Heart left ventricle (tissue), 16 donors: ENCODE results near the gene SYTL2. TPM values are rescaled to one million over a fixed set of nuclear protein-coding genes. Genes with fewer than 3 reads are reported as not detected.
"Not testable (repeated sequence)": the region's sequence is repeated elsewhere in the genome, so short reads cannot be mapped to it uniquely, and the experiment has no call there.

Source experiments
- ATAC-seq, 4 donors: fragments of 200-7000 bp; cut with Tn5 transposase; one replicate each; pipeline ENCODE4 v1.9.1; 2020 to 2022; ENCODE audit warnings: moderate library complexity in 4 of 4, mild to moderate bottlenecking in 3 of 4, moderate number of reproducible peaks in 1 of 4
- DNase-seq, 5 donors: peaks; one replicate each; pipeline ENCODE4 v3.0.0-alpha.2; 2020
- H3K27ac ChIP-seq, 12 donors: fragments of 200-600 bp; sonication (generic) in 4 of 12; one replicate each; pipeline versions ENCODE4 v1.5.0 to v1.8.0; 2016 to 2022; ENCODE audit warnings: mild to moderate bottlenecking in 2 of 12
- H3K27me3 ChIP-seq, 9 donors: fragments of 200-600 bp; sonication (generic) in 2 of 9; one replicate each; pipeline versions ENCODE4 v1.5.1 to v1.8.0; 2016 to 2022; ENCODE audit warnings: mild to moderate bottlenecking in 3 of 9
- H3K36me3 ChIP-seq, 9 donors: fragments of 200-600 bp; sonication (generic) in 2 of 9; one replicate each; pipeline versions ENCODE4 v1.5.0 to v1.8.0; 2018 to 2022; ENCODE audit warnings: mild to moderate bottlenecking in 2 of 9
- H3K4me1 ChIP-seq, 12 donors: fragments of 200-600 bp; sonication (generic) in 4 of 12; one replicate each; pipeline versions ENCODE4 v1.5.0 to v1.8.0; 2016 to 2022; ENCODE audit warnings: mild to moderate bottlenecking in 3 of 12
- H3K4me3 ChIP-seq, 12 donors: fragments of 200-600 bp; sonication (generic) in 4 of 12; one replicate each; pipeline versions ENCODE4 v1.5.0 to v1.8.0; 2017 to 2022; ENCODE audit warnings: mild to moderate bottlenecking in 9 of 12, moderate library complexity in 4 of 12
- H3K9me3 ChIP-seq, 12 donors: fragments of 200-600 bp; sonication (generic) in 4 of 12; one replicate each; pipeline versions ENCODE4 v1.5.0 to v1.8.0; 2016 to 2022; ENCODE audit warnings: mild to moderate bottlenecking in 1 of 12
- CTCF ChIP-seq, 12 donors: fragments of 200-600 bp; sonication (generic) in 4 of 12; IDR thresholded peaks; one replicate each; pipeline versions ENCODE4 v1.5.0 to v1.8.0; 2018 to 2022; ENCODE audit warnings: antibody characterized with exemption in 12 of 12, mild to moderate bottlenecking in 5 of 12
- POLR2A ChIP-seq, 2 donors: fragments of 450-650 bp; IDR thresholded peaks; one replicate each; pipeline ENCODE4 v1.6.1; 2017; ENCODE audit warnings: antibody characterized with exemption in 2 of 2, mild to moderate bottlenecking in 2 of 2, moderate library complexity in 2 of 2
- WGBS, 4 donors: extraction: QIAGEN DNeasy Blood & Tissue Kit in 2 of 4; methylation state at CpG; one replicate each; pipeline versions ENCODE4 v1.1.5 to v1.1.7; 2013 to 2018; 5-methylcytosine and 5-hydroxymethylcytosine counted together
- intact Hi-C, 10 donors: fragments of 100-400 bp; cut with DNase I; formaldehyde crosslinking; loops; one replicate each; pipeline versions ENCODE4 v1.11.1 to v1.14.2; 2022
- long read RNA-seq, 3 donors: library from polyadenylated mRNA; unstranded; transcript quantifications; one replicate each; pipeline ENCODE4 v2.0.0, GENCODE V29; 2020 to 2021
- polyA plus RNA-seq, 2 donors: library from polyadenylated mRNA; stranded (reverse); fragments of 200-250 nt; gene quantifications; one replicate each; pipeline ENCODE4 v1.2.3, GENCODE V29; 2013
- total RNA-seq, 9 donors: library from RNA; depleted of rRNA in 2 of 9; stranded (reverse); fragments of >200 nt in 2 of 9; fragmentation: NEBNext Ultra II Directional in 3 of 9; extraction: Animal tissue kit (Norgen Biotek cat#: 25700) in 3 of 9; gene quantifications; one replicate each; pipeline versions ENCODE4 v1.1.0 to v1.2.4, GENCODE V29; 2016 to 2023
- donor health status: ischemic (EF 13 %, LVEDD 7.1; RV severe dilation, severe dysfunction).
- donor health status: healthy with polysubstance abuse.
- donor health status: DM: no; HTN: yes; CAD: no.
- donor health status: DM: no; HTN: no; CAD: no.
- donor health status: ischemic (EF 25% LVEDD 6.9; RV normal size, moderate dysfunction).
- donor health status: ischemic (EF 25% LVEDD 5.7; RV mildly dilated, moderate dysfunction).
- donor health status: healthy.
- donor health status: DM: yes; HTN: yes; CAD: no.
- donor health status: ischemic (EF 35%, LVEDD 5.7; RV mildly dilated, moderate dysfunction).
- donor health status: nonischemic (EF 11% LVEDD 7.7; RV severe dilation, severe dysfunction).
- donor health status: DM: yes; HTN: yes; CAD: no.
- donor health status: PGD.
- donor health status: ischemic (EF 29% LVEDD 5.4; RV normal size, mild dysfunction).
- donor health status: nonischemic (EF 23%, LVEDD 6.1; RV moderate dilation, normal function).

Gene SYTL2
- total RNA-seq: 1 to 10 TPM; 2.2 to 9.5 (median 6.3) TPM
- polyA plus RNA-seq: 1 to 10 TPM; 2.2 to 3.0 TPM
- long read RNA-seq, donor 1, full-length matches to known transcripts: 1 of 2 reads
- long read RNA-seq, donor 1, partial matches to known transcripts: 1 of 2 reads
- long read RNA-seq, donor 1, other reads (novel, unspliced or antisense): 0 of 2 reads
- long read RNA-seq, donor 2, partial matches to known transcripts: 1 of 5 reads
- long read RNA-seq, donor 2, other reads (novel, unspliced or antisense): 3 of 5 reads
- long read RNA-seq, donor 3, partial matches to known transcripts: 1 of 3 reads
- long read RNA-seq, donor 3, other reads (novel, unspliced or antisense): 2 of 3 reads

- DNase-seq (peak; percentile 74 to 90 (median 81)), ATAC-seq (peak; percentile 91 to 99 (median 98))
- intact Hi-C loops: loop anchor here in 2 of 10 donors (5.0 to 10.0 kb wide), 3 partner anchors 119 to 441 kb away; no protein-coding TSS in a partner anchor
- Histone ChIP-seq H3K9me3 (no peaks in the 10 kb centered on the region), H3K27ac (peak within 1 kb of the TSS in 6 of 12 donors; percentile 13 to 49 (median 34)), H3K4me1 (peaks cover 0 to 20% (median 8%) of the 10 kb centered on the region in 12 donors), H3K36me3 (no peaks in the 10 kb centered on the region), H3K4me3 (peak within 1 kb of the TSS; percentile 22 to 87 (median 66)), H3K27me3 (peaks cover 0 to 4% (median 0%) of the 10 kb centered on the region in 9 donors)
- peak in 1 of 2 donors; percentile 87 for TF ChIP-seq POLR2A (IDR thresholded peaks at IDR 0.05)
- peak in 4 of 12 donors; percentile 11 to 38 (median 22) for TF ChIP-seq CTCF (IDR thresholded peaks at IDR 0.05)
- WGBS, 4 donors: 1 to 3% (median 1%) methylated on average over 38 to 72 of the region's 72 CpGs
Observed at GRCh38 chr11:85810871-85811611, at the start of gene SYTL2. Gene SYTL2 (minus strand): TSS chr11:85811141. CDS start chr11:85757725, 53,416 bp downstream.

GRCh38 chr11:85859541-85859940 is 48.6 kb upstream of the SYTL2 start:
- ATAC-seq, H3K4me1 ChIP-seq, DNase-seq, H3K27me3 ChIP-seq, H3K9me3 ChIP-seq, H3K27ac ChIP-seq, H3K4me3 ChIP-seq, H3K36me3 ChIP-seq: not testable (repeated sequence)
- intact Hi-C loops: loop anchor here in 9 of 10 donors (5.0 to 10.0 kb wide), 11 partner anchors 75 to 955 kb away; no protein-coding TSS in a partner anchor

GRCh38 chr11:85857098-85857497 is 46.2 kb upstream of the SYTL2 start:
- TF ChIP-seq CTCF (IDR thresholded peaks at IDR 0.05) (no peak), POLR2A (IDR thresholded peaks at IDR 0.05) (no peak)
- Histone ChIP-seq H3K27ac (no peak overlapping the region), H3K9me3 (no peaks in the 10 kb centered on the region), H3K27me3 (no peaks in the 10 kb centered on the region), H3K36me3 (no peaks in the 10 kb centered on the region), H3K4me1 (peaks cover 0 to 16% (median 7%) of the 10 kb centered on the region in 12 donors), H3K4me3 (no peak overlapping the region)
- intact Hi-C loops: loop anchor here in 9 of 10 donors (5.0 to 10.0 kb wide), 11 partner anchors 78 to 958 kb away; no protein-coding TSS in a partner anchor
- WGBS, 4 donors: 88 to 100% (median 92%) methylated on average over 5 to 10 of the region's 10 CpGs
- no peak for ATAC-seq
- no peak for DNase-seq

GRCh38 chr11:85855341-85855656 is 44.4 kb upstream of the SYTL2 start, which contains the start of gene CCDC83:
Gene CCDC83 (plus strand): TSS chr11:85855383. CDS start chr11:85865124, 9,741 bp downstream.
- Histone ChIP-seq H3K27me3 (no peaks in the 10 kb centered on the region), H3K4me1 (peaks cover 0 to 16% (median 7%) of the 10 kb centered on the region in 12 donors), H3K36me3 (no peaks in the 10 kb centered on the region), H3K9me3 (peaks cover 0 to 6% (median 0%) of the 10 kb centered on the region in 12 donors), H3K4me3 (peak within 1 kb of the TSS; percentile 27 to 68 (median 60)), H3K27ac (peak within 1 kb of the TSS; percentile 67 to 91 (median 82))
- TF ChIP-seq CTCF (IDR thresholded peaks at IDR 0.05) (no peak), POLR2A (IDR thresholded peaks at IDR 0.05) (no peak)
- intact Hi-C loops: loop anchor here in 9 of 10 donors (1.0 to 10.0 kb wide), 15 partner anchors 80 to 960 kb away; partner anchors contain the start of gene EED (in 1 of the 9)
- peak in 1 of 5 donors; percentile 25 for DNase-seq
- ATAC-seq: peak in 3 of 4 donors; percentile 2 to 40 (median 27)
- WGBS, 4 donors: 20 to 25% (median 24%) methylated on average over 4 to 13 of the region's 13 CpGs
